ENCODE data around the gene TMEM39A.

Gene TMEM39A

GRCh38 chr3:119463171-119464169 lies at the start of gene TMEM39A:
TMEM39A (minus strand) TSS chr3:119463615; CDS start chr3:119462074, 1,541 bp downstream.
- H3K4me3 ChIP-seq (ENCODE audit: low read depth, low read length) = peak within 1 kb of the TSS; percentile 99
- TF ChIP-seq CTCF (IDR thresholded peaks at IDR 0.05; ENCODE audit: low read depth, low read length) = no peak

- no peak for TF ChIP-seq CTCF (IDR thresholded peaks at IDR 0.05; ENCODE audit: low read depth, low read length)
Measured at GRCh38 chr3:119510690-119511089, 47.3 kb upstream of the TMEM39A start.

GRCh38 chr3:119508172-119508845 lies 44.9 kb upstream of the TMEM39A start:
- H3K4me3 ChIP-seq (ENCODE audit: low read depth, low read length) = no peak overlapping the region
- TF ChIP-seq CTCF (IDR thresholded peaks at IDR 0.05; ENCODE audit: low read depth, low read length) = no peak

More at GRCh38 chr3:119510690-119511089, 47.3 kb upstream of the TMEM39A start:
- H3K4me3 ChIP-seq (ENCODE audit: low read depth, low read length) = no peak overlapping the region

GRCh38 chr3:119507404-119507803 lies 44.0 kb upstream of the TMEM39A start:
- H3K4me3 ChIP-seq (ENCODE audit: low read depth, low read length) = no peak overlapping the region

GRCh38 chr3:119506631-119507030 lies 43.2 kb upstream of the TMEM39A start:
- no peak for TF ChIP-seq CTCF (IDR thresholded peaks at IDR 0.05; ENCODE audit: low read depth, low read length)

More at GRCh38 chr3:119507404-119507803, 44.0 kb upstream of the TMEM39A start:
- no peak for TF ChIP-seq CTCF (IDR thresholded peaks at IDR 0.05; ENCODE audit: low read depth, low read length)

GRCh38 chr3:119500901-119501300 lies 37.5 kb upstream of the TMEM39A start:
- TF ChIP-seq CTCF (IDR thresholded peaks at IDR 0.05; ENCODE audit: low read depth, low read length) = no peak
- no peak overlapping the region for H3K4me3 ChIP-seq (ENCODE audit: low read depth, low read length)

More at GRCh38 chr3:119506631-119507030, 43.2 kb upstream of the TMEM39A start:
- H3K4me3 ChIP-seq (ENCODE audit: low read depth, low read length) = no peak overlapping the region

Measured in WI38 (cell line).